ENCODE data around the gene UPF2. TPM values are rescaled to one million over a fixed set of nuclear protein-coding genes. Genes with fewer than 3 reads are reported as not detected.

UPF2 gene
- total RNA-seq, 1 experiment from 2014 or later: 10.6 TPM

GRCh38 chr10:11870900-11871400 lies 171.7 kb downstream of the UPF2 start:
- H3K36me3 ChIP-seq (replicated peaks; ENCODE audit: control insufficient read depth, insufficient read depth, low read length): no peaks in the 10 kb centered on the region
- H3K27me3 ChIP-seq (ENCODE audit: control insufficient read depth, insufficient read depth, low read length): no peaks in the 10 kb centered on the region

GRCh38 chr10:11870461-11870780 lies 172.2 kb downstream of the UPF2 start:
- no peaks in the 10 kb centered on the region for H3K36me3 ChIP-seq (replicated peaks; ENCODE audit: control insufficient read depth, insufficient read depth, low read length)
- no peaks in the 10 kb centered on the region for H3K27me3 ChIP-seq (ENCODE audit: control insufficient read depth, insufficient read depth, low read length)
- DNase-seq: no peak
- H3K4me3 ChIP-seq (ENCODE audit: insufficient read depth, low read depth, low read length): no peak overlapping the region

More at GRCh38 chr10:11870900-11871400, 171.7 kb downstream of the UPF2 start:
- DNase-seq: no peak
- no peak overlapping the region for H3K4me3 ChIP-seq (ENCODE audit: insufficient read depth, low read depth, low read length)

Other genes starting within 250 kb of the UPF2 start
- 15.0 and 16.4 TPM in 2 replicates for gene PROSER2, start 219.5 kb downstream of the UPF2 start, total RNA-seq (2014; rRNA removed; shearing (Covaris generic))
- gene DHTKD1, start 26.1 kb upstream of the UPF2 start, total RNA-seq (2014; rRNA removed; shearing (Covaris generic)): 59.4 and 79.0 TPM in 2 replicates
- gene SEC61A2, start 86.9 kb upstream of the UPF2 start, total RNA-seq (2014; rRNA removed; shearing (Covaris generic)): 11.0 and 14.5 TPM in 2 replicates
- gene NUDT5, start 153.1 kb upstream of the UPF2 start, total RNA-seq (2014; rRNA removed; shearing (Covaris generic)): 93.0 and 108 TPM in 2 replicates
- 180 and 231 TPM in 2 replicates for gene CDC123, start 153.4 kb upstream of the UPF2 start, total RNA-seq (2014; rRNA removed; shearing (Covaris generic))

All from H7 (cell line).